ENCODE results near the gene RPH3AL.

Gene RPH3AL

DNA sequence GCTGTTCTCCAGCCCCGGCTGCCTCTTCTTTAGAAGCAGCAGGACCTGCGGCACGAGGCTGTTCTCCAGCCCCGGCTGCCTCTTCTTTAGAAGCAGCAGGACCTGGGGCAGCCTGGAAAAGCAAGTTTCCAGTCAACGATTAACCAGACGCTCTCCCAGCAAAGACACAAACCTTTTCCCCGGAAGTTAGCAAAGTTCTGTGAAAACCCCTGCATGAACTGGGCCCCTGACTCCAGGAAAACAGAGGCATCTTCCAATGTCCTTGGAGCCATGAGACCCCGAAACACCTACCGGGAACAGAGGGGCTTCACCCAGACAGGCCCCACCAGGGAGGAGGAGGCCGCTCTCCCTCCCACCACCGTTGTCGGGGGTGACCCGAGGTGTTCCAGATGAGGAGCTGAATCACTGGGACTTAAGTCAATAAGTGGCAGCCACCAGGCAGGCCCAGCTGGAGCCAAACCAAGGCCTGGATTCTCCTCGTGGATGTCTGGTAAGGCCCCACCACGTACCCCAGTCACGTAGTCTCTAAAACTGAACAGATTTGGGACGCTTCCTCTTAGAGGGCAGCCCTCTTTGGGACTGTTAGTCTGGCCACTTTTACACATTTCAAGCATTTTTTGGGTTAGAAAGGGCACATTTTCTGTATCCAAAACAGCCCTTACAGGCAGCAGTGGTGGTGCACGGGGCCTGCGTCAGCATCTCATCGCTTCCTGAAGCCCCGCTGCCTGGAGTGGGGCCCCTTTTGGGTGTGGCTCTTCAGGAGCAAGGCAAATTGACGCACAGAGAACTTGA, at the start of gene RPH3AL:
Gene RPH3AL, minus strand, starts transcription at position 387 of the 792 bp plus-strand sequence. CDS start 25,264 bp downstream, outside the sequence.
- peak; percentile 23 for DNase-seq

DNA sequence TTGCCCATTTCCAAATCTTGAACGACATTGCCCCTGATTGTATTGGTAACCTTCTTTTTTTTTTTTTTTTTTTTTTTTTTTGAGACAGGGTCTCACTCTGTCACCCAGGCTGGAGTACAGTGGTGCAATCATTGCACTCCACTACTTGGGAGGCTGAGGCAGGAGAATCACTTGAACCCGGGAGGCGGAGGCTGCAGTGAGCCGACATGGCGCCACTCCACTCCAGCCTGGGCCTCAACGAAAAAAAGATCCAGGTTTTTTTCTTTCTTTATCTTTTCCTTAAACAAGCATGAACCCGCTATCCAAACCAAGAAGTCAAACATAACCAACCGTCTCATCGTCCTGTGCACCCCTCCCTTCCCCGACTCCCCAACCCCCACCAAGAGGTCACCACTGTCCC, 47.6 kb upstream of the RPH3AL start:
- no peak for DNase-seq

GRCh38 chr17:396788-397187, 44.2 kb upstream of the RPH3AL start:
- no peak for DNase-seq

- no peak for DNase-seq
Observed at GRCh38 chr17:395974-396373, 43.4 kb upstream of the RPH3AL start.

DNA sequence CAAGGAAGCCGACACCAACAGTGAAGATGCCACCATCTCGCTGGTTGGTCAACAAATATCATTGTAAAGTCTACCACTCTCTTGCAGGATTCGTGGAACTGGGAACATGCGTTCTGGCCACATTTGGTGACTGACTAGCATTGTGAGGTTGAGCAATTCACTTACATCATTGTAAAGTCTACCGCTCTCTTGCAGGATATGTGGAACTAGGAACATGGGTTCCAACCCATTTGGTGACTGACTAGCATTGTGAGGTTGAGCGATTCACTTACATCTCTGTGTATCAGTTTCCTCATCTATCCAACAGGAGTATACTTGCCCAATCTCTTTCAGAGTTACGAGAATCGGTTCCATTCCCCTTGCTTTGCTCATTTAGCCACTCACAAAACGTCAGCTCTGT, 42.6 kb upstream of the RPH3AL start:
- peak; percentile 85 for DNase-seq

- no peak for DNase-seq
Observed at GRCh38 chr17:394718-395095, 42.1 kb upstream of the RPH3AL start.

- peak; percentile 32 for DNase-seq
Observed at GRCh38 chr17:393806-394717, 41.5 kb upstream of the RPH3AL start.

DNA sequence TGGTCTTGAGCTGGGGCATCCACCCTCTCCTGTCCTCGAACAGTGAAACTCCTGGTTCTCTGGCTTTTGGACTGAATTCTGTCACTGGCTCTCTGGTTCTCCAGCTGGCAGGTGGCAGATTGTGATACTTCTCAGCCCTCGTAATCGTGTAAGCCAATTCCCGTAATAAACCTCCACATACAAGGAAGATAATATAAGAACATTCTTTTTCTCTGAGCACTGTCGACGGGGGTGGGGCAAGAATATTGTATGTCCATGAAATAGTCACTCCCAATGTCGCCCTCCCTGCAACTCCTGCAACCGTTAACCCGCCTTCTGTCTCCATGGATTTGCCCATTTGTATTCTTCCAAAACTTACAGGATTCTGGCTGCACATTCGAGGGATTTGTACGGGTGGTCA, 39.2 kb upstream of the RPH3AL start:
- DNase-seq: no peak

DNA sequence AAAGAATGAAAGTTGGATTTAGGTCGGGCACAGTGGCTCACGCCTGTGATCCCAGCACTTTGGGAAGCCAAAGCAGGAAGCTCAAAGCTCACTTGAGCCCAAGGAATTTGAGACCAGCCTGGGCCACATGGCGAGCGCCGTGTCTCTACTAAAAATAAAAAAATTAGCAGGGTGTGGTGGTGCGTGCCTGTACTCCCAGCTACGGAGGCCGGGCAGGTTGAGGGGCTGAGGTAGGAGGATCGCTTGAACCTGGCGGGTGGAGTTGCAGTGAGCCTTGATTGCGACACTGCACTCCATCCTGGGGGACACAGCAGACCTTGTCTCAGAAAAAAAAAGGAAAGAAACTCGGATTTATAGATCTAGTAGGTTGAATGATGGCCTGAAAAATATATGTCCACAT, 37.4 kb upstream of the RPH3AL start:
- DNase-seq: no peak

DNA sequence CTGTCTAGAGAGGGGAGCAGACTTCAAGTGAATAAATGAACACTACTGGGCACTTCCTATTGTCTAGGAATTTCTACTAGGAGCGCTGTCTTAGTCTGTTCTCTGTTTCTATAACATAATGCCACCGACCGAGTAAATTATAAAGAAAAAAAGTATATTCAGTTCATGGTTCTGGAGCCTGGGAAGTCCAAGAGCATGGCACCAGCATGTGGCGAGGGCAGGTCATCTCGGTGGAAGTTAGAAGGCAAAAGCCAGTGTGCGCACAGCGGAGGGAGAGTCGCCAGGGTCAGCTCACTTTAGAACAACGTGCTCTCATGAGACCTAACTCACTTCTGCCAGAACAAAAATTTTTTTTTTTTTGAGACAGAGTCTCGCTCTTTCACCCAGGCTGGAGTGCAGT, 35.5 kb upstream of the RPH3AL start:
- DNase-seq: no peak

GRCh38 chr17:386141-386876, 33.7 kb upstream of the RPH3AL start:
- DNase-seq: peak; percentile 75

DNA sequence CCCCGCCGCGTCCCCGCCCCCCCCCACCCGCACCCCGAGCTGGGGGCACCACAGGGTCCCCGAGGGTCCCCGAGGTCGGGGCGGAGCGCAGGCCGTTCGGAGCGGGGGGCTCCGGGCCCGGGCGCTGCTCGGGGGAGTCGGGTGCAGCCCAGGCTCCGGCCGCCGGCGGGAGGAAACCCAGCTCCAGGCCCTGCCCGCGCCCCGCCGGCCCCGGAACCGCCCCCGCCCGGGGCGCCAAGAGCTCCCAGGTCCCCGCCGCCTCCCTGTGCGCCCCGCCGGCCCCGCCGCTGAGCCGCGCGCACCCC, 33.2 kb upstream of the RPH3AL start:
- DNase-seq: no peak

GRCh38 chr17:385178-385835, 32.7 kb upstream of the RPH3AL start:
- no peak for DNase-seq

- no peak for DNase-seq
Observed at GRCh38 chr17:384622-385177, 32.1 kb upstream of the RPH3AL start.

DNA sequence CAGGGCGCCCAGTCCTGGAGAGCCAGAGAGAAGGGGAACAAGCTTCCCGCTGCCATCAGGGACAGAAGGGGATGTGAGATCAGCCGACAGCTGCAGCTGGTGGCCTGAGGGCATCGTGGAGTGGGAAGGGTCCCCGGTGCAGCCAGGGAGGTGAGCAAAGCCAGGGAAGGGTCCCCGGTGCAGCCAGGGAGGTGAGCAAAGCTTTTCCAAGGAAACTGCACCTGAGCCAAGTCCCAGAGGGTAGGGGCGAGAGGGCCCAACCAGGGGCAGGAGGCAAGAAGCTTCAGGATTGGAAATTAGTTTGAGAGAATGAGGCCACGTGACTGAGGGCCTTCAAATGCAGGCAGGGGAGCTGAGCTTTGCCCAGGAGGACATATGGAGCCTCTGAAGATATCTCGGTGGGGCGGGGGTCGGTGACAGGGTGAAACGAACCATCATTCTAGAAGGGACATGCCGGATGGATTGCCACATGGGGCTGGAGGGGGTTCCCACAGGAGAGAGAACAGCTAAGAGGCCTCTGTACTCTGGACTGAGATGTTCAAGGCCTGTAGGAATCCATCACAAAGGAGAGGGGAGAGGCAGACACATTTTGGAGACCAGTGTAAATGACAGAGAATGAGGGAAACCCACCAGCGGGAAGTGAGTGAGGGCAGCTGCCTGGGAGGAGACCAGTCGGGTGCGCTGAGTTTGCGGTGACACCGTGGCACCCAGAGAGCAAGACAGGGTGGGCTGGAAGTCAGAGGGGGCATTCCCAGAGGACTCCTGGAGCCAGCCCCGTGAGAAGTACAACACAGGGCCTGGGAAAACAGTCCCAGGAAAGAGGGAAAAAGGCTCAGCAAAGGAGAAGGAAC, 31.4 kb upstream of the RPH3AL start:
- DNase-seq: no peak

DNA sequence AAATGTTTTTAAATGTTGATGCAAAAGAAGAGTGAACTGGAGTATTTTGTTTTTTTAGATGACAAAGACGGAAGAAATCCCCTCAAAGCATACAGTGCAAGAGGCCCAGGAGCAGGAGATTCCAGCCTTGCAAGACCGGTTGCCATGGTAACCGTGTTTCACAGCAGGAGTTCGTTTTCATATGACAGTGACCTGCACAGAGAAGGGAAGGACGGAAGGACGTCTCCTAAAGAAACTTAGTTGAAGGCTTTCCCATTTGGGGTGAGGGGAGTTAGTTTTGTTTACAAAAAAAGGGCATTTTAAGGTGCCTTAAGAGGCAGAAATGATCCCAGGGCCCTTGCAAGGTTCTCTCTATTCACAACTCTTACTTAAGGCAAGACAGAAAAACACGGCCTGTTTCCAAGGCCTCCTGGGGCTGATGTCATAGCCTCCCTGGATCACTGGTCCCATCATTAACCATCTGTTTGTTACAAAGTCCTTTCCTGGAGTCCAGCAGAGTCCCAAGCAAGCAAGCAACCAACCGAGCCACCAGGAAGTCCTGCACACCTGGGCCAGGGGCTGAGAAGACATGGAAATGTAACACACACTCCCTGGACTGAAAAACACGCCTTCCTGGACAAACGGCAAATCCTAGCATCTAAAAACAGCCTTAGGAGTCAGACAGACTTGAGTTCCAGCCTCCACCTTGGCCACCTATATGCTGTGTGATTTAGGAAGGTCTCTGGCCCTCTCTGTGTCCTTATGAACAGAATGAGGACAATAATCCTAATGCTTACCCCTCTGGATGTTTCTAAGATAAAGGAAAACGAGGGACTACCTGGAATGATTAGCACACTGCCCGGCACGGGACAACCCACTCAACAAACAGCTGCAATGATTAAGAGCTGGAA, 30.3 kb upstream of the RPH3AL start:
- peak; percentile 27 for DNase-seq

DNA sequence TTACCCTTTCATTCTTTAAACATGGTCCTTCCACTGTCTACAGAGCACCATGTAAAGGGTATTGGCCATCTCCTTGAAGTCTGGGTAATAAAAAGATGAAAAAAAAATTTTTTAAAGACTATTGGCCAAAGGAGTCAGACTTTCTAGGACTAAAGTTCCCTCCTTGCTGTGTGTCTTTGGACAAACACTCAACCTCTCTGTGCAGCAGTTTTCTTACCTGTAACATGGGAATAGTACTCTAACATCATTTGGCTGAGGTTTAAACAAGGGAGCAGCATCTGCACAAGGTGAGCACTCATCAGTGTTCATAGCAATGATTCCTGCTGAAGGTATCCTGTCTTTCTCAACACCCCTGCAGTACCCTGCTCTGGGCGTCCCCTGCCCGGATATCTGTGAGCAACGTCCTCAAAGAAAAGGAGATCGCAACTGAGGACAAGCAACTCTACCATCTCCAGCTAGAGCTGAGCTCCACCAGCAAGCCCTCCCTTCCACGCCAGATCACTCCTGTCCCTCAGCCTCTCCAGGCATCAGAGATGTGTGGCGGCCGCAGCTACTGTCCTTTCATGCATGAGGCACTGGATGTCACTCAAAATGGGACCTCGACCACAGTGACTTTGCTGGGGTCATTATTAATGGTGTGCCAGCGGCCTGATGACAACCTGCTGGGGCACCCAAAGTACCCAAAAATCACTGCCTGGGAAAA, 29.5 kb upstream of the RPH3AL start:
- no peak for DNase-seq

DNA sequence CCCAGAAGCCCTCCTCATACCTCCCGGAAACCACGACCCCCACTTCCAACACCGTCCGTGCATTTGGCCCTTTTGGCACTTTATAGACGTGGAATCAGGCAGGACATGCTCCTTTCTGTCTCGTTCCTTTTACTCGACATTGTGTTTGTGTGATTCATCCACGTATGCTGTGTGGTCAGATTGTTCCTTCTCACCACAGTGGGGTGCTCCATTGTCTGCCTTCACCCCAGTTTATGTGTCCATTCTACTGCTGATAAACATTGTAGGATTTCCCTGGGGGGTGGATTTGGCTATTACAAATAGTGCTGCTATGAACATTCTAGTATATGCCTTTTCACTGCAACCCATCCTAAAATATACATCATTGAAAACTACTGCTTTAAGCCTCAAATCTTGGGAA, 28.9 kb upstream of the RPH3AL start:
- no peak for DNase-seq

- DNase-seq: no peak
Observed at GRCh38 chr17:379531-380465, 27.2 kb upstream of the RPH3AL start.
